HT-29 (cell line): Measurements from ENCODE around the gene CDC14A. TPM values are rescaled to one million over a fixed set of nuclear protein-coding genes. Genes with fewer than 3 reads are reported as not detected.
"Not testable (repeated sequence)": the region's sequence is repeated elsewhere in the genome, so short reads cannot be mapped to it uniquely, and the experiment has no call there.

Experiments
- DNase-seq: peaks from one replicate; pipeline ENCODE4 v3.0.0-alpha.2; 2015; ENCODE audit warnings: low spot score
- total RNA-seq: library from RNA; depleted of rRNA; stranded (reverse); fragments of >200 nt; shearing (Covaris generic); gene quantifications from 2 replicates; pipeline ENCODE4 v1.2.3, GENCODE V29; 2014

Gene CDC14A
- total RNA-seq, 1 experiment from 2014 or later, result 15.6 TPM

- peak; percentile 19 for DNase-seq
Observed at GRCh38 chr1:100400404-100400803, 48.1 kb downstream of the CDC14A start.

GRCh38 chr1:100404821-100405220, 52.5 kb downstream of the CDC14A start:
- no peak for DNase-seq

- not testable (repeated sequence) for DNase-seq
Observed at GRCh38 chr1:100405902-100406301, 53.6 kb downstream of the CDC14A start.

GRCh38 chr1:100407390-100407789, 55.1 kb downstream of the CDC14A start:
- not testable (repeated sequence) for DNase-seq

- DNase-seq, result no peak
Observed at GRCh38 chr1:100411019-100411418, 58.7 kb downstream of the CDC14A start.

- DNase-seq, result no peak
Observed at GRCh38 chr1:100411574-100411973, 59.3 kb downstream of the CDC14A start.

GRCh38 chr1:100413035-100413434, 60.7 kb downstream of the CDC14A start:
- DNase-seq, result no peak

- DNase-seq, result peak; percentile 40
Observed at GRCh38 chr1:100414693-100415497, 62.6 kb downstream of the CDC14A start.

- DNase-seq, result peak; percentile 51
Observed at GRCh38 chr1:100415498-100415778, 63.1 kb downstream of the CDC14A start.

GRCh38 chr1:100419072-100419471, 66.8 kb downstream of the CDC14A start:
- DNase-seq, result no peak

GRCh38 chr1:100422065-100422464, 69.8 kb downstream of the CDC14A start:
- no peak for DNase-seq

- DNase-seq, result no peak
Observed at GRCh38 chr1:100423832-100424337, 71.6 kb downstream of the CDC14A start.

- no peak for DNase-seq
Observed at GRCh38 chr1:100428160-100428559, 75.9 kb downstream of the CDC14A start.

- peak; percentile 69 for DNase-seq
Observed at GRCh38 chr1:100430325-100430756, 78.0 kb downstream of the CDC14A start.

- DNase-seq, result no peak
Observed at GRCh38 chr1:100431954-100432353, 79.6 kb downstream of the CDC14A start.

GRCh38 chr1:100433563-100433962, 81.3 kb downstream of the CDC14A start:
- DNase-seq, result no peak

GRCh38 chr1:100434831-100435230, 82.5 kb downstream of the CDC14A start:
- DNase-seq, result no peak

GRCh38 chr1:100438375-100438774, 86.1 kb downstream of the CDC14A start:
- no peak for DNase-seq

GRCh38 chr1:100438789-100439188, 86.5 kb downstream of the CDC14A start:
- DNase-seq, result no peak

- DNase-seq, result peak; percentile 29
Observed at GRCh38 chr1:100440075-100440809, 87.9 kb downstream of the CDC14A start.

- DNase-seq, result no peak
Observed at GRCh38 chr1:100441146-100441545, 88.8 kb downstream of the CDC14A start.

GRCh38 chr1:100441651-100442050, 89.3 kb downstream of the CDC14A start:
- DNase-seq, result no peak
